8988T (cell line): Measurements from ENCODE around the gene SLC35D3.
"Not testable (repeated sequence)": the region's sequence is repeated elsewhere in the genome, so short reads cannot be mapped to it uniquely, and the experiment has no call there.

Source experiments
- DNase-seq: peaks from one replicate; pipeline ENCODE4 v3.0.0; 2011

SLC35D3 gene

GRCh38 chr6:136921936-136922684, at the start of gene SLC35D3:
Gene SLC35D3 (plus strand): TSS chr6:136922301. CDS start chr6:136922429, 128 bp downstream.
- peak; percentile 45 for DNase-seq

GRCh38 chr6:136873748-136874147, 48.4 kb upstream of the SLC35D3 start:
- DNase-seq, result no peak

- DNase-seq, result not testable (repeated sequence)
Observed at GRCh38 chr6:136876469-136876868, 45.6 kb upstream of the SLC35D3 start.

GRCh38 chr6:136880748-136881460, 41.2 kb upstream of the SLC35D3 start:
- no peak for DNase-seq

GRCh38 chr6:136886091-136886490, 36.0 kb upstream of the SLC35D3 start:
- DNase-seq, result no peak

- no peak for DNase-seq
Observed at GRCh38 chr6:136887953-136888352, 34.1 kb upstream of the SLC35D3 start.

- DNase-seq, result no peak
Observed at GRCh38 chr6:136889271-136890193, 32.6 kb upstream of the SLC35D3 start.

GRCh38 chr6:136890194-136890839, 31.8 kb upstream of the SLC35D3 start:
- no peak for DNase-seq

- DNase-seq, result no peak
Observed at GRCh38 chr6:136890986-136891385, 31.1 kb upstream of the SLC35D3 start.

GRCh38 chr6:136893187-136893586, 28.9 kb upstream of the SLC35D3 start:
- no peak for DNase-seq

- no peak for DNase-seq
Observed at GRCh38 chr6:136895901-136896300, 26.2 kb upstream of the SLC35D3 start.

- DNase-seq, result no peak
Observed at GRCh38 chr6:136897071-136897470, 25.0 kb upstream of the SLC35D3 start.

- no peak for DNase-seq
Observed at GRCh38 chr6:136901212-136901784, 20.8 kb upstream of the SLC35D3 start.

- not testable (repeated sequence) for DNase-seq
Observed at GRCh38 chr6:136904477-136904876, 17.6 kb upstream of the SLC35D3 start.

GRCh38 chr6:136914947-136915346, 7.2 kb upstream of the SLC35D3 start:
- DNase-seq, result no peak

GRCh38 chr6:136918706-136919105, 3.4 kb upstream of the SLC35D3 start:
- DNase-seq, result no peak

GRCh38 chr6:136920216-136920615, 1.9 kb upstream of the SLC35D3 start:
- DNase-seq, result no peak

- DNase-seq, result peak; percentile 49
Observed at GRCh38 chr6:136920671-136921380, 1.3 kb upstream of the SLC35D3 start.

GRCh38 chr6:136921381-136921935, 643 bp upstream of the SLC35D3 start:
- DNase-seq, result peak; percentile 64

- no peak for DNase-seq
Observed at GRCh38 chr6:136922685-136923006, 545 bp downstream of the SLC35D3 start.
